Activated CD8-positive, alpha-beta T cell treated with anti-CD3 and anti-CD28 coated beads, Interleukin-2, amount 10 ng/mL, durations not matched to agents 7 days and 5 days (primary cell): ENCODE measurements around the gene PRODH. TPM values are rescaled to one million over a fixed set of nuclear protein-coding genes. Genes with fewer than 3 reads are reported as not detected.
"Not testable (repeated sequence)": the region's sequence is repeated elsewhere in the genome, so short reads cannot be mapped to it uniquely, and the experiment has no call there.

ENCODE experiments used
- ATAC-seq: fragments of 150-1000 bp; cut with Tn5 transposase; one replicate; pipeline ENCODE4 v1.10.0; 2021; ENCODE audit warnings: moderate library complexity
- CTCF ChIA-PET: fragments of 350-600 bp; sonication (Branson Sonifier 250); formaldehyde crosslinking; loops from one replicate; lab custom pipeline; 2021; ENCODE audit warnings: antibody characterized with exemption; lab: Charles Lee
- POLR2A ChIA-PET: fragments of 350-600 bp; sonication (Branson Sonifier 250); formaldehyde crosslinking; loops from one replicate; lab custom pipeline; 2021; ENCODE audit warnings: antibody characterized with exemption; lab: Charles Lee
- DNase-seq: peaks from one replicate; pipeline ENCODE4 v3.0.0-alpha.2; 2020
- H3K27ac Mint-ChIP-seq: one replicate; pipeline ENCODE4 v1.8.0; 2021; ENCODE audit warnings: mild to moderate bottlenecking, mixed read lengths
- H3K27me3 Mint-ChIP-seq: one replicate; pipeline ENCODE4 v1.8.0; 2021; ENCODE audit warnings: low read depth, mixed read lengths
- H3K36me3 Mint-ChIP-seq: one replicate; pipeline ENCODE4 v1.8.0; 2021; ENCODE audit warnings: low read depth, mixed read lengths
- H3K4me1 Mint-ChIP-seq: one replicate; pipeline ENCODE4 v1.8.0; 2021; ENCODE audit warnings: low read depth, mixed read lengths
- H3K4me3 Mint-ChIP-seq: one replicate; pipeline ENCODE4 v1.8.0; 2021; ENCODE audit warnings: mild to moderate bottlenecking, mixed read lengths
- H3K9me3 Mint-ChIP-seq: one replicate; pipeline ENCODE4 v1.8.0; 2022; ENCODE audit warnings: mixed read lengths; ENCODE audit not compliant: insufficient read depth
- total RNA-seq, 2 experiments: library from RNA; stranded (reverse); gene quantifications; one replicate each; pipeline ENCODE4 v1.2.3, GENCODE V29; 2021

Gene PRODH
- total RNA-seq, 2 experiments from 2014 or later = not detected

- H3K4me1 Mint-ChIP-seq, POLR2A ChIA-PET, CTCF ChIA-PET, DNase-seq, H3K27ac Mint-ChIP-seq, H3K36me3 Mint-ChIP-seq, H3K9me3 Mint-ChIP-seq, H3K27me3 Mint-ChIP-seq, H3K4me3 Mint-ChIP-seq, ATAC-seq: not testable (repeated sequence)
These were observed 21.7 kb upstream of the PRODH start for GRCh38 chr22:18957621-18958320.

DNA sequence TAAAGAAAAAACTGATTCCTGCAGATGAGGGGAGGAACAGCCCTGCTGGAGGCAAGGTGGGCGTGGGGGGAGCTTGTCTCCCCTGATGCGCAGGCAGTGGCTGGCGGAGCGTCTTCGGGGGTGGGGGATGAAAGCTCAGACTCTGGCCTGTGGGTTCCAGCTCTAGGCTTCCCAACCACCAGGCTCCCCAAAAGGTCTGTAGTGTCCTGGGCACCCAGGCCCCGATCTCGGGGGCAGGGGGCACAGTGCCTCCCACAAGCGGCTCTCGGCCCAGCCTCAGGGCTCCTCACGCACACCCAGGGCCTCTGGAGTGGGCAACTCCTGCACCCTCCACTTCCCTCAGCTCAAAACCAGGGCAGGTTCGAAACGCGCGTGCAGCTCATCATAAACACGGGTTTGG, 20.9 kb upstream of the PRODH start:
- H3K27me3 Mint-ChIP-seq, H3K9me3 Mint-ChIP-seq, H3K4me3 Mint-ChIP-seq, H3K4me1 Mint-ChIP-seq, POLR2A ChIA-PET, H3K27ac Mint-ChIP-seq, H3K36me3 Mint-ChIP-seq, ATAC-seq, DNase-seq, CTCF ChIA-PET: not testable (repeated sequence)

GRCh38 chr22:18956121-18956895, 20.2 kb upstream of the PRODH start:
- H3K27ac Mint-ChIP-seq, CTCF ChIA-PET: not testable (repeated sequence)

GRCh38 chr22:18955696-18956095, 19.6 kb upstream of the PRODH start:
- ChIA-PET POLR2A (no interaction called here), CTCF (no interaction called here)
- DNase-seq (no peak), ATAC-seq (no peak)
- H3K36me3 Mint-ChIP-seq = no peaks in the 10 kb centered on the region
- H3K4me1 Mint-ChIP-seq = peaks cover 5% of the 10 kb centered on the region
- no peak overlapping the region for H3K27ac Mint-ChIP-seq
- H3K27me3 Mint-ChIP-seq = no peaks in the 10 kb centered on the region
- H3K9me3 Mint-ChIP-seq = no peaks in the 10 kb centered on the region
- H3K4me3 Mint-ChIP-seq = no peak overlapping the region

More at GRCh38 chr22:18956121-18956895, 20.2 kb upstream of the PRODH start:
- H3K4me3 Mint-ChIP-seq, POLR2A ChIA-PET, H3K36me3 Mint-ChIP-seq, DNase-seq, ATAC-seq, H3K4me1 Mint-ChIP-seq, H3K27me3 Mint-ChIP-seq, H3K9me3 Mint-ChIP-seq: not testable (repeated sequence)

DNA sequence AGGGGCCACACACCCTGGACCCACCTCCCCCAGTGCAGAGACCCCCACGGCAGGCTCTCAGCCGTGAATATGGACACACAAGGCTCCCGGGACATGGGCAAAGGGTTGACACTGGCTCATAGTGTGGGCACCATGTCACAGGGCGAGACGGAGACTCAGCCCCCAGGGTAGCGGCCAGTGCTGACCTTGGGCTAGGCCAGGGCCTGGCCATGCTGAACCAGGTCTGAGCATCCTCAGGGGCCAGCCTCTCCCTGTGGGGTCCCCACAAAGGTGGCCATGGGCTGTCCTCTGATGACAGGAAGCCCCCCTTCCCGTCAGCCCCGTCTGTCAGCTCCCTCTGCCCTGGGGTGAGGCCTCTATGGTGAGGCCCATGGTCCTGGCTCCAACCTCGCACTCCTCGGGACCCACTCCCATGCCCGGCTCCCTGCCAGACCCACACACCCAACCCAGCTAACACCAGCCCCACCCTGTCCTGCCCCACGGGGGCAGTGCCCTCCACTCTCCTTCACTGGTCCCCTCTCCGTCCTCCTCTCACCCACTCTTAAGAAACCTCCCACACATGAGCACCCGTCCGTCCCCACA, 19.0 kb upstream of the PRODH start:
- H3K27me3 Mint-ChIP-seq = peaks cover 2% of the 10 kb centered on the region
- no peak overlapping the region for H3K4me3 Mint-ChIP-seq
- no peak overlapping the region for H3K27ac Mint-ChIP-seq
- peaks cover 5% of the 10 kb centered on the region for H3K4me1 Mint-ChIP-seq
- no peaks in the 10 kb centered on the region for H3K9me3 Mint-ChIP-seq
- ChIA-PET POLR2A (no interaction called here), CTCF (no interaction called here)
- H3K36me3 Mint-ChIP-seq = no peaks in the 10 kb centered on the region
- DNase-seq (no peak), ATAC-seq (no peak)

DNA sequence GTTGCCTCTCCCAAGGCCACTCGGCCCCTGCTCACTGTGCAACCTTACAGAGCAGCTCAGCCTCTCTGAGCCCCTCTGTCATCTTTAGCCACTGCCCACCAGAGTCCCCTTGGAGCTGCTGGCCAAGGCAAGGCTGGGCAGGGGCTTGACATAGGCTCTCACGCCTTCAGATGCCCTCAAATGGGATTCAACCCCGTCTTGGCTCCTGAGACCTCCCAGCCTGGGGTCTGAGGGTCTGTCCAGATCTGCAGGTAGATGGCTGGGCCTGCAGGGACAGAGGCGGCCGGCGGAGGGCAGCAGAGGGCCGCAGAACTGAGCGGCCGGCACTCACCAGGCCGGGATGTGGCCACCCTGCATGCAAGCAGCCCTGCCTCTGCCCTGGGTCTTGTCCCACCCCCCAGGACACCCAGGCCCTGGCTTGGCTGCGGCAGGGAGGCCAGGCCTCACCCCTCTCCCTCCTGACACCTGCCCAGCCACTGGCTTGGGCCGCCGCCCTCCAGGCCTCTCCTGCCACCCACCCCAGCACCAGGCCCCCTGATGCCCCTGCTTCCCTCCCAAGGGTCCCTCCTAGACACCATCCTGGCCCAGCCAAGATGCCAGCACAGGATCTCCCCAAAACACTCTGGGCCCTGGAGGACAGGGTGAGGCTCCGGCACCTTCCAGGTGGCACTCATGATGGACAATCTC, 18.4 kb upstream of the PRODH start:
- CTCF ChIA-PET, H3K27me3 Mint-ChIP-seq, H3K36me3 Mint-ChIP-seq, POLR2A ChIA-PET, H3K4me3 Mint-ChIP-seq, H3K9me3 Mint-ChIP-seq, H3K27ac Mint-ChIP-seq, H3K4me1 Mint-ChIP-seq: not testable (repeated sequence)
- DNase-seq (peak; percentile 66), ATAC-seq (peak; percentile 82)

DNA sequence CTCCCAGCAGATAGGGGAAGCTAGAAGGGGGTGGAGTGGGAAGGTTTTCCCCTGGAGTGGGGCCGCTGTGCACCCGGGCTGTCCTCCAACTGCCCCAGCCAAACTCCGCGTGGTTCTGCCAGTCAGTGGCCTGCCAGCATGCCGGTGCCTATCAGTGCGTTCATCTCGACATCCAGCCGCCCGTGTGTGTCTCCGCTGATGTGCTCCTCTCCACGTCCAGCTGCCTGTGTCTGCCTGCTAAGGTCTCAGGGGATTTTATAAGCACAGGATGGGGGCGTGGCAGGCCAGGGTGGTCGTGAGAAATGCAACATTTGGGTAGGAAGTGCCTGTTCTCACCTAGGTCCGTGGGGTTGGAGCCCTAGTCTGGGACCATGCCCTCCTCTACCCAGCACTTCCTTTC, 17.0 kb upstream of the PRODH start:
- ATAC-seq, CTCF ChIA-PET, POLR2A ChIA-PET, H3K9me3 Mint-ChIP-seq, H3K4me1 Mint-ChIP-seq, H3K36me3 Mint-ChIP-seq, H3K27me3 Mint-ChIP-seq, DNase-seq, H3K4me3 Mint-ChIP-seq, H3K27ac Mint-ChIP-seq: not testable (repeated sequence)

DNA sequence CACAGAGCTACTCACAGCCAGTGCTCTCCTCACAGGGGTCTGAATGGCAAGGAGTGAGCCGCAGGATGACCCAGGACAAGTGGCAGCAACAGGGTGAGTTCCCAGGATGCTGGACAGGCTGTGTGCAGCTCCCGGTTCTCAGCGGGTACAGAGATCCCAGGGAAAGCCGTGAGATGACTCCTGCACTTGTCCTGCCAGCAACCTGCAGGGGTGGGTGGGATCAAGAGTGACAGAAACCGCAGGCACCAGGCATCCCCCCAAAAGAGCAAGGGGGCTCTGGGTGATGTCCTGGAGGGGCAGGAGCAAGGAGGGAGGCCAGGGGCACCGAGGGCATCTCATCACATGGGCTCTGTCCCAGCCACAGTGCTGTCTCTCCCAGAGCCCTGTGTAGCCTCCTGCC, 15.9 kb upstream of the PRODH start:
- ChIA-PET POLR2A (no interaction called here), CTCF (no interaction called here)
- H3K36me3 Mint-ChIP-seq = no peaks in the 10 kb centered on the region

DNA sequence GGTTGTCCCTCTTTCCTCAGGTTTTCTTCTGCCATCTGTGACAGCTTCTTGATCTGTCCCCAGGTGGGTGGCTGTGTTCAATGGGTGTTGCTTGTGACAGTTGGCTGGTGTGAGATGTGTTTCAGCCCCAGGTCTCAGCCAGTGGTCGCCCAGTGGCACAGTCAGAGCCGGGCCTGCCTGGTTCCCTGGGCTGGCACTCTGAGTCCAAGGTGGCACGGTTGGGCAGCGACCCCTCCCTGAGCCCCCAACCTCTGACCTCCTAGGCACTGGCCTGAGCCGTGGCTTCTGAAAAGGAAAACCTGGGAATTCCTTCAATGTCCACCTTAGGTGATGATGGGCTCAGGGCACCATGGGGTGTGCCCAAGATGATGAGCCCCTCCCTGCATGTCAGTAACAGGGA, 14.0 kb upstream of the PRODH start:
- no peaks in the 10 kb centered on the region for H3K9me3 Mint-ChIP-seq
- ChIA-PET CTCF (no interaction called here), POLR2A (no interaction called here)
- DNase-seq (no peak), ATAC-seq (no peak)
- no peak overlapping the region for H3K27ac Mint-ChIP-seq
- no peaks in the 10 kb centered on the region for H3K4me1 Mint-ChIP-seq
- H3K36me3 Mint-ChIP-seq = no peaks in the 10 kb centered on the region
- peaks cover 13% of the 10 kb centered on the region for H3K27me3 Mint-ChIP-seq
- H3K4me3 Mint-ChIP-seq = no peak overlapping the region

More for the DNA sequence above, 15.9 kb upstream of the PRODH start:
- ATAC-seq (no peak), DNase-seq (no peak)
- peaks cover 13% of the 10 kb centered on the region for H3K27me3 Mint-ChIP-seq
- no peaks in the 10 kb centered on the region for H3K4me1 Mint-ChIP-seq
- no peak overlapping the region for H3K27ac Mint-ChIP-seq
- no peaks in the 10 kb centered on the region for H3K9me3 Mint-ChIP-seq
- H3K4me3 Mint-ChIP-seq = no peak overlapping the region

- no peaks in the 10 kb centered on the region for H3K4me1 Mint-ChIP-seq
- no peak overlapping the region for H3K4me3 Mint-ChIP-seq
- H3K27me3 Mint-ChIP-seq = peaks cover 13% of the 10 kb centered on the region
- ATAC-seq = no peak
- ChIA-PET POLR2A (no interaction called here), CTCF (no interaction called here)
- DNase-seq = no peak
- no peak overlapping the region for H3K27ac Mint-ChIP-seq
- no peaks in the 10 kb centered on the region for H3K36me3 Mint-ChIP-seq
- no peaks in the 10 kb centered on the region for H3K9me3 Mint-ChIP-seq
These were observed 11.8 kb upstream of the PRODH start for GRCh38 chr22:18947905-18948304.

GRCh38 chr22:18947105-18947504, 11.0 kb upstream of the PRODH start:
- H3K9me3 Mint-ChIP-seq, CTCF ChIA-PET, H3K27ac Mint-ChIP-seq, POLR2A ChIA-PET, DNase-seq, ATAC-seq, H3K4me3 Mint-ChIP-seq, H3K36me3 Mint-ChIP-seq, H3K4me1 Mint-ChIP-seq: not testable (repeated sequence)
- peaks cover 13% of the 10 kb centered on the region for H3K27me3 Mint-ChIP-seq

DNA sequence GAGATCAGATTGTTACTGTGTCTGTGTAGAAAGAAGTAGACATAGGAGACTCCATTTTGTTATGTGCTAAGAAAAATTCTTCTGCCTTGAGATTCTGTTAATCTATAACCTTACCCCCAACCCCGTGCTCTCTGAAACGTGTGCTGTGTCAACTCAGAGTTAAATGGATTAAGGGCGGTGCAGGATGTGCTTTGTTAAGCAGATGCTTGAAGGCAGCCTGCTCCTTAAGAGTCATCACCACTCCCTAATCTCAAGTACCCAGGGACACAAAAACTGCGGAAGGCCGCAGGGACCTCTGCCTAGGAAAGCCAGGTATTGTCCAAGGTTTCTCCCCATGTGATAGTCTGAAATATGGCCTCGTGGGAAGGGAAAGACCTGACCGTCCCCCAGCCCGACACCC, 2.6 kb upstream of the PRODH start:
- H3K4me1 Mint-ChIP-seq = not testable (repeated sequence)

More for the DNA sequence above, 2.6 kb upstream of the PRODH start:
- CTCF ChIA-PET, H3K27me3 Mint-ChIP-seq, H3K4me3 Mint-ChIP-seq, H3K9me3 Mint-ChIP-seq, H3K27ac Mint-ChIP-seq, H3K36me3 Mint-ChIP-seq, ATAC-seq, DNase-seq, POLR2A ChIA-PET: not testable (repeated sequence)
